SK-N-SH (cell line): Measurements from ENCODE around the gene ST6GALNAC2. TPM values are rescaled to one million over a fixed set of nuclear protein-coding genes. Genes with fewer than 3 reads are reported as not detected.

Source experiments
- CTCF ChIA-PET: fragments of 300-600, 350-600 bp; formaldehyde crosslinking; extraction: SDS; loops from one replicate; lab custom pipeline; 2021; lab: Yijun Ruan, JAX
- POLR2A ChIA-PET: fragments of 350-600 bp; sonication (Branson Sonifier 250); formaldehyde crosslinking; extraction: SDS; loops from one replicate; lab custom pipeline; 2020; ENCODE audit warnings: antibody characterized with exemption, inconsistent platforms; lab: Yijun Ruan, JAX
- DNase-seq: peaks from one replicate; pipeline ENCODE4 v3.0.0; 2012
- H2AFZ ChIP-seq: fragments of 200-600 bp; sonication (generic); 2 replicates; pipeline ENCODE4 v1.8.1; 2016; ENCODE audit warnings: antibody characterized with exemption, mild to moderate bottlenecking, low read depth
- H3F3A ChIP-seq: fragments of 200-600 bp; sonication (generic); replicated peaks from 2 replicates; pipeline ENCODE3; 2016; ENCODE audit warnings: antibody characterized with exemption, mild to moderate bottlenecking; ENCODE audit not compliant: insufficient read depth
- H3K27ac ChIP-seq, 2 experiments: fragments of 200-500 bp in 1 of 2; fragments of 200-600 bp in 1 of 2; sonication (Bioruptor generic) in 1 of 2; sonication (generic), shearing (Covaris generic) in 1 of 2; 2 replicates each; pipeline versions ENCODE4 v1.5.1 to v1.6.1; 2014 to 2016; ENCODE audit warnings: low read depth in 2 of 2, inconsistent platforms in 1 of 2, low read length in 1 of 2, mild to moderate bottlenecking in 1 of 2, mixed read lengths in 1 of 2
- H3K27me3 ChIP-seq: fragments of 200-600 bp; sonication (generic), shearing (Covaris generic); 2 replicates; pipeline ENCODE4 v1.6.1; 2016; ENCODE audit warnings: mixed run types; ENCODE audit not compliant: insufficient read depth
- H3K36me3 ChIP-seq, 2 experiments: fragments of 200-500 bp in 1 of 2; fragments of 200-600 bp in 1 of 2; sonication (Bioruptor generic) in 1 of 2; sonication (generic) in 1 of 2; replicated peaks in 1 of 2; 2 replicates each; pipeline versions ENCODE3 to v1.5.1; 2014 to 2016; ENCODE audit warnings: low read length in 1 of 2, mild to moderate bottlenecking in 1 of 2; ENCODE audit not compliant: insufficient read depth in 2 of 2, control insufficient read depth in 1 of 2
- H3K4me1 ChIP-seq, 2 experiments: fragments of 200-500 bp in 1 of 2; fragments of 200-600 bp in 1 of 2; sonication (Bioruptor generic) in 1 of 2; sonication (generic), shearing (Covaris generic) in 1 of 2; 2 replicates each; pipeline versions ENCODE4 v1.5.1 to v1.6.1; 2014 to 2016; ENCODE audit warnings: low read depth in 1 of 2, low read length in 1 of 2, mixed run types in 1 of 2; ENCODE audit not compliant: insufficient read depth in 2 of 2, control insufficient read depth in 1 of 2
- H3K4me2 ChIP-seq: fragments of 200-600 bp; sonication (generic), shearing (Covaris generic); 2 replicates; pipeline ENCODE4 v1.6.1; 2017; ENCODE audit warnings: mixed run types
- H3K4me3 ChIP-seq, 2 experiments: fragments of 200-500 bp in 1 of 2; fragments of 200-600 bp in 1 of 2; sonication (Bioruptor generic) in 1 of 2; sonication (generic), shearing (Covaris generic) in 1 of 2; 2 replicates each; pipeline versions ENCODE4 v1.5.1 to v1.8.1; 2014 to 2016; ENCODE audit warnings: low read depth in 2 of 2, inconsistent platforms in 1 of 2, low read length in 1 of 2, mild to moderate bottlenecking in 1 of 2, mixed read lengths in 1 of 2, moderate library complexity in 1 of 2
- H3K79me2 ChIP-seq: fragments of 200-600 bp; sonication (generic); 2 replicates; pipeline ENCODE4 v1.8.1; 2017; ENCODE audit warnings: mild to moderate bottlenecking; ENCODE audit not compliant: insufficient read depth
- H3K9ac ChIP-seq: fragments of 200-600 bp; sonication (generic); 2 replicates; pipeline ENCODE4 v1.6.1; 2017; ENCODE audit warnings: mixed run types
- H3K9me2 ChIP-seq: fragments of 200-600 bp; sonication (generic); 2 replicates; pipeline ENCODE4 v1.6.1; 2017; ENCODE audit warnings: mixed run types
- H3K9me3 ChIP-seq: fragments of 200-600 bp; sonication (generic); 2 replicates; pipeline ENCODE4 v1.6.1; 2017; ENCODE audit warnings: mixed run types, mild to moderate bottlenecking, moderate library complexity
- H4K20me1 ChIP-seq: fragments of 200-600 bp; sonication (generic); 2 replicates; pipeline ENCODE4 v1.6.1; 2017; ENCODE audit warnings: mild to moderate bottlenecking, mixed run types; ENCODE audit not compliant: insufficient read depth
- CHD2 ChIP-seq: fragments of 150-350 bp; IDR thresholded peaks from 2 replicates; pipeline ENCODE4 v1.6.1; 2018; ENCODE audit warnings: low read length; ENCODE audit not compliant: partially characterized antibody
- EP300 ChIP-seq, 2 experiments: IDR thresholded peaks; 2 replicates each; pipeline versions ENCODE4 v1.4.0 to v1.6.1; 2012; ENCODE audit warnings: borderline replicate concordance in 1 of 2, low read depth in 1 of 2, low read length in 1 of 2
- FOSL2 ChIP-seq: IDR thresholded peaks from 2 replicates; pipeline ENCODE4 v1.4.0; 2012; ENCODE audit warnings: low read depth, mild to moderate bottlenecking, moderate library complexity, borderline replicate concordance
- GABPA ChIP-seq: IDR thresholded peaks from 2 replicates; pipeline ENCODE4 v1.4.0; 2012; ENCODE audit warnings: low read depth, mild to moderate bottlenecking
- GATA2 ChIP-seq: sonication (generic); formaldehyde crosslinking; IDR thresholded peaks from 2 replicates; pipeline ENCODE4 v1.5.0; 2020; ENCODE audit warnings: mild to moderate bottlenecking, missing genetic modification reagents
- MAX ChIP-seq: IDR thresholded peaks from 2 replicates; pipeline ENCODE4 v1.4.0; 2012; ENCODE audit warnings: low read depth
- MXI1 ChIP-seq: IDR thresholded peaks from 2 replicates; pipeline ENCODE4 v1.6.1; 2012; ENCODE audit warnings: mild to moderate bottlenecking, low read depth, low read length, improper control_type of control experiment
- POLR2AphosphoS5 ChIP-seq: IDR thresholded peaks from 2 replicates; pipeline ENCODE4 v1.6.1; 2012; ENCODE audit warnings: low read depth, low read length
- RCOR1 ChIP-seq: fragments of 150-350 bp; IDR thresholded peaks from 2 replicates; pipeline ENCODE4 v1.6.1; 2017; ENCODE audit warnings: antibody characterized with exemption, low read length
- RFX5 ChIP-seq: IDR thresholded peaks from 2 replicates; pipeline ENCODE4 v1.6.1; 2012; ENCODE audit warnings: mild to moderate bottlenecking, improper control_type of control experiment, low read length
- RXRA ChIP-seq: IDR thresholded peaks from 2 replicates; pipeline ENCODE4 v1.4.0; 2012; ENCODE audit warnings: low read depth, mild to moderate bottlenecking, borderline replicate concordance
- SIN3A ChIP-seq: IDR thresholded peaks from 2 replicates; pipeline ENCODE4 v1.6.1; 2012; ENCODE audit warnings: low read depth, mild to moderate bottlenecking, low read length, moderate library complexity, borderline replicate concordance
- SMC3 ChIP-seq: IDR thresholded peaks from 2 replicates; pipeline ENCODE4 v1.6.1; 2012; ENCODE audit warnings: low read depth, low read length, improper control_type of control experiment
- YY1 ChIP-seq: IDR thresholded peaks from 2 replicates; pipeline ENCODE4 v1.4.0; 2012; ENCODE audit warnings: low read depth, mild to moderate bottlenecking
- WGBS: methylation state at CpG from one replicate; pipeline ENCODE4 v1.1.6; 2017; ENCODE audit warnings: low lambda C conversion rate; 5-methylcytosine and 5-hydroxymethylcytosine counted together
- polyA plus RNA-seq, 3 experiments: library from polyadenylated mRNA; depleted of rRNA; stranded (reverse); fragments of >200 nt; gene quantifications; 2 replicates each; pipeline ENCODE4 v1.2.3, GENCODE V29; 2012
- TF ChIP-seq, protein P1 (sequence below): fragments of 150-350 bp; IDR thresholded peaks from 2 replicates; pipeline ENCODE4 v1.6.1; 2017; ENCODE audit warnings: antibody characterized with exemption, low read length, low read depth, borderline replicate concordance
- TF ChIP-seq, protein P2 (sequence below): IDR thresholded peaks from 2 replicates; pipeline ENCODE4 v1.6.1; 2012; ENCODE audit warnings: mild to moderate bottlenecking, low read depth, low read length, moderate library complexity
- TF ChIP-seq, protein P3 (sequence below): fragments of 200-600 bp; sonication (generic); IDR thresholded peaks from 2 replicates; pipeline ENCODE4 v1.6.1; 2017; ENCODE audit warnings: antibody characterized with exemption, mild to moderate bottlenecking, moderate library complexity

Gene ST6GALNAC2
- polyA plus RNA-seq, 1 of the 3 experiments (the other 2 are of a cell fraction): 0.94 TPM

- peaks cover 5% of the 10 kb centered on the region for H3F3A ChIP-seq
- DNase-seq: no peak
- ChIA-PET CTCF (interaction anchor here (0.9 to 7.8 kb wide), 7 partner anchors 41 to 105 kb away, joined by 3 to 206 read pairs (median 4); no protein-coding TSS in a partner anchor), POLR2A (no interaction called here)
- H3K9ac ChIP-seq: no peak overlapping the region
- no peak overlapping the region for H3K27ac ChIP-seq
- H2AFZ ChIP-seq: no peak overlapping the region
- no peak overlapping the region for H3K4me2 ChIP-seq
- no peaks in the 10 kb centered on the region for H4K20me1 ChIP-seq
- H3K79me2 ChIP-seq: no peaks in the 10 kb centered on the region
- TF ChIP-seq MXI1: no peak
- no peak for TF ChIP-seq FOSL2
- no peak for TF ChIP-seq GATA2
- TF ChIP-seq POLR2AphosphoS5: no peak
- TF ChIP-seq RFX5: no peak
- TF ChIP-seq, protein P1, sequence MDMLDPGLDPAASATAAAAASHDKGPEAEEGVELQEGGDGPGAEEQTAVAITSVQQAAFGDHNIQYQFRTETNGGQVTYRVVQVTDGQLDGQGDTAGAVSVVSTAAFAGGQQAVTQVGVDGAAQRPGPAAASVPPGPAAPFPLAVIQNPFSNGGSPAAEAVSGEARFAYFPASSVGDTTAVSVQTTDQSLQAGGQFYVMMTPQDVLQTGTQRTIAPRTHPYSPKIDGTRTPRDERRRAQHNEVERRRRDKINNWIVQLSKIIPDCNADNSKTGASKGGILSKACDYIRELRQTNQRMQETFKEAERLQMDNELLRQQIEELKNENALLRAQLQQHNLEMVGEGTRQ: no peak
- TF ChIP-seq RXRA: no peak
- no peak for TF ChIP-seq CHD2
- TF ChIP-seq, protein P2, sequence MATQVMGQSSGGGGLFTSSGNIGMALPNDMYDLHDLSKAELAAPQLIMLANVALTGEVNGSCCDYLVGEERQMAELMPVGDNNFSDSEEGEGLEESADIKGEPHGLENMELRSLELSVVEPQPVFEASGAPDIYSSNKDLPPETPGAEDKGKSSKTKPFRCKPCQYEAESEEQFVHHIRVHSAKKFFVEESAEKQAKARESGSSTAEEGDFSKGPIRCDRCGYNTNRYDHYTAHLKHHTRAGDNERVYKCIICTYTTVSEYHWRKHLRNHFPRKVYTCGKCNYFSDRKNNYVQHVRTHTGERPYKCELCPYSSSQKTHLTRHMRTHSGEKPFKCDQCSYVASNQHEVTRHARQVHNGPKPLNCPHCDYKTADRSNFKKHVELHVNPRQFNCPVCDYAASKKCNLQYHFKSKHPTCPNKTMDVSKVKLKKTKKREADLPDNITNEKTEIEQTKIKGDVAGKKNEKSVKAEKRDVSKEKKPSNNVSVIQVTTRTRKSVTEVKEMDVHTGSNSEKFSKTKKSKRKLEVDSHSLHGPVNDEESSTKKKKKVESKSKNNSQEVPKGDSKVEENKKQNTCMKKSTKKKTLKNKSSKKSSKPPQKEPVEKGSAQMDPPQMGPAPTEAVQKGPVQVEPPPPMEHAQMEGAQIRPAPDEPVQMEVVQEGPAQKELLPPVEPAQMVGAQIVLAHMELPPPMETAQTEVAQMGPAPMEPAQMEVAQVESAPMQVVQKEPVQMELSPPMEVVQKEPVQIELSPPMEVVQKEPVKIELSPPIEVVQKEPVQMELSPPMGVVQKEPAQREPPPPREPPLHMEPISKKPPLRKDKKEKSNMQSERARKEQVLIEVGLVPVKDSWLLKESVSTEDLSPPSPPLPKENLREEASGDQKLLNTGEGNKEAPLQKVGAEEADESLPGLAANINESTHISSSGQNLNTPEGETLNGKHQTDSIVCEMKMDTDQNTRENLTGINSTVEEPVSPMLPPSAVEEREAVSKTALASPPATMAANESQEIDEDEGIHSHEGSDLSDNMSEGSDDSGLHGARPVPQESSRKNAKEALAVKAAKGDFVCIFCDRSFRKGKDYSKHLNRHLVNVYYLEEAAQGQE: no peak
- TF ChIP-seq RCOR1: no peak
- no peaks in the 10 kb centered on the region for H3K36me3 ChIP-seq
- peaks cover 5 to 8% of the 10 kb centered on the region in 2 experiments; a peak in 1 of 4 replicates for H3K4me1 ChIP-seq
- H3K9me3 ChIP-seq: no peaks in the 10 kb centered on the region
- no peaks in the 10 kb centered on the region for H3K9me2 ChIP-seq
- peaks cover 19% of the 10 kb centered on the region; the same call in 1 of the 2 replicates for H3K27me3 ChIP-seq
- WGBS: 93% methylated on average over 13 of the region's 13 CpGs
- H3K4me3 ChIP-seq: no peak overlapping the region
Observed at GRCh38 chr17:76627510-76627909, 41.9 kb upstream of the ST6GALNAC2 start.

- 65% methylated on average over 11 of the region's 11 CpGs for WGBS
- Histone ChIP-seq H4K20me1 (no peaks in the 10 kb centered on the region), H3K9me3 (no peaks in the 10 kb centered on the region), H3F3A (peaks cover 5% of the 10 kb centered on the region), H3K4me3 (no peak overlapping the region), H3K4me1 (0 out of 4 replicates have a peak, but pooled peaks cover 0 to 8% of the 10 kb centered on the region in 2 experiments), H3K27me3 (peaks cover 19% of the 10 kb centered on the region; the same call in 1 of the 2 replicates), H3K9me2 (no peaks in the 10 kb centered on the region), H3K4me2 (no peak overlapping the region), H3K9ac (no peak overlapping the region), H3K79me2 (no peaks in the 10 kb centered on the region), H3K36me3 (no peaks in the 10 kb centered on the region), H2AFZ (no peak overlapping the region), H3K27ac (no peak overlapping the region)
- CTCF ChIA-PET: interaction anchor here (0.9 to 7.8 kb wide), 8 partner anchors 13 to 104 kb away, joined by 3 to 206 read pairs (median 74); no protein-coding TSS in a partner anchor
- DNase-seq: no peak
- POLR2A ChIA-PET: no interaction called here
- TF ChIP-seq, protein P3, sequence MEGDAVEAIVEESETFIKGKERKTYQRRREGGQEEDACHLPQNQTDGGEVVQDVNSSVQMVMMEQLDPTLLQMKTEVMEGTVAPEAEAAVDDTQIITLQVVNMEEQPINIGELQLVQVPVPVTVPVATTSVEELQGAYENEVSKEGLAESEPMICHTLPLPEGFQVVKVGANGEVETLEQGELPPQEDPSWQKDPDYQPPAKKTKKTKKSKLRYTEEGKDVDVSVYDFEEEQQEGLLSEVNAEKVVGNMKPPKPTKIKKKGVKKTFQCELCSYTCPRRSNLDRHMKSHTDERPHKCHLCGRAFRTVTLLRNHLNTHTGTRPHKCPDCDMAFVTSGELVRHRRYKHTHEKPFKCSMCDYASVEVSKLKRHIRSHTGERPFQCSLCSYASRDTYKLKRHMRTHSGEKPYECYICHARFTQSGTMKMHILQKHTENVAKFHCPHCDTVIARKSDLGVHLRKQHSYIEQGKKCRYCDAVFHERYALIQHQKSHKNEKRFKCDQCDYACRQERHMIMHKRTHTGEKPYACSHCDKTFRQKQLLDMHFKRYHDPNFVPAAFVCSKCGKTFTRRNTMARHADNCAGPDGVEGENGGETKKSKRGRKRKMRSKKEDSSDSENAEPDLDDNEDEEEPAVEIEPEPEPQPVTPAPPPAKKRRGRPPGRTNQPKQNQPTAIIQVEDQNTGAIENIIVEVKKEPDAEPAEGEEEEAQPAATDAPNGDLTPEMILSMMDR: no peak
- TF ChIP-seq EP300 (IDR thresholded peaks at IDR 0.05; ENCODE audit: borderline replicate concordance in 1 of 2, low read depth in 1 of 2, low read length in 1 of 2) (no peak), SIN3A (no peak), MAX (no peak), RFX5 (no peak), FOSL2 (no peak), GATA2 (no peak), YY1 (no peak), GABPA (no peak), SMC3 (no peak)
- TF ChIP-seq, protein P2: no peak
Observed at GRCh38 chr17:76626442-76626841, 40.8 kb upstream of the ST6GALNAC2 start.
